CD14-positive monocyte (primary cell): ENCODE data around the gene CUBN. TPM values are rescaled to one million over a fixed set of nuclear protein-coding genes. Genes with fewer than 3 reads are reported as not detected.

Experiments used
- DNase-seq, 3 donors: peaks; one replicate each; pipeline ENCODE4 v3.0.0-alpha.2; 2011 to 2022
- H2AFZ ChIP-seq: 2 replicates; pipeline ENCODE4 v1.6.0; 2012; ENCODE audit warnings: mild to moderate bottlenecking, low read depth, low read length, inconsistent platforms; ENCODE audit not compliant: insufficient read depth, poor library complexity, severe bottlenecking
- H3K27ac ChIP-seq, 2 donors: 1 replicate in 1 of 2; 2 replicates in 1 of 2; pipeline ENCODE4 v1.5.1; 2012 to 2013; ENCODE audit warnings: low read length in 2 of 2, control low read depth in 1 of 2, inconsistent platforms in 1 of 2, low read depth in 1 of 2, mild to moderate bottlenecking in 1 of 2
- H3K27me3 ChIP-seq, 2 donors: one replicate each; pipeline versions ENCODE4 v1.6.0 to v1.6.1; 2011 to 2013; ENCODE audit warnings: low read length in 2 of 2; ENCODE audit not compliant: control insufficient read depth in 2 of 2, insufficient read depth in 2 of 2
- H3K36me3 ChIP-seq, 2 donors: replicated peaks in 1 of 2; 1 replicate in 1 of 2; 2 replicates in 1 of 2; pipeline versions ENCODE4 v1.5.1 to v1.6.1; 2012 to 2013; ENCODE audit warnings: low read length in 2 of 2, control low read depth in 1 of 2, inconsistent platforms in 1 of 2, mild to moderate bottlenecking in 1 of 2; ENCODE audit not compliant: insufficient read depth in 2 of 2, control insufficient read depth in 1 of 2
- H3K4me1 ChIP-seq, 2 donors: 1 replicate in 1 of 2; 2 replicates in 1 of 2; pipeline versions ENCODE4 v1.5.1 to v1.6.1; 2012 to 2013; ENCODE audit warnings: low read length in 2 of 2, control low read depth in 1 of 2, inconsistent platforms in 1 of 2, mild to moderate bottlenecking in 1 of 2, moderate library complexity in 1 of 2; ENCODE audit not compliant: insufficient read depth in 2 of 2, control insufficient read depth in 1 of 2
- H3K4me2 ChIP-seq: replicated peaks from 2 replicates; pipeline ENCODE3; 2012; ENCODE audit warnings: low read length, moderate library complexity, mild to moderate bottlenecking; ENCODE audit not compliant: poor library complexity, severe bottlenecking; ENCODE audit errors: extremely low read depth
- H3K4me3 ChIP-seq, 3 experiments: fragments of 200-600 bp in 1 of 3; sonication (generic) in 1 of 3; replicated peaks in 1 of 3; 1 replicate in 2 of 3; 2 replicates in 1 of 3; pipeline ENCODE4 v1.5.1; 2011 to 2013; ENCODE audit warnings: low read length in 3 of 3, mild to moderate bottlenecking in 3 of 3, control low read depth in 2 of 3, low read depth in 2 of 3, inconsistent platforms in 1 of 3, moderate library complexity in 1 of 3
- H3K79me2 ChIP-seq: 2 replicates; pipeline ENCODE4 v1.6.0; 2012; ENCODE audit warnings: mild to moderate bottlenecking, control low read depth, inconsistent platforms, low read length, moderate library complexity; ENCODE audit not compliant: insufficient read depth
- H3K9ac ChIP-seq: 2 replicates; pipeline ENCODE4 v1.6.0; 2017; ENCODE audit warnings: low read length, mild to moderate bottlenecking; ENCODE audit not compliant: insufficient read depth, poor library complexity, severe bottlenecking
- H3K9me3 ChIP-seq, 2 donors: replicated peaks in 1 of 2; 1 replicate in 1 of 2; 2 replicates in 1 of 2; pipeline versions ENCODE4 v1.5.1 to v1.6.1; 2012 to 2013; ENCODE audit warnings: low read length in 2 of 2, control low read depth in 1 of 2; ENCODE audit not compliant: control insufficient read depth in 1 of 2, insufficient read depth in 1 of 2
- H4K20me1 ChIP-seq: 2 replicates; pipeline ENCODE4 v1.6.0; 2012; ENCODE audit warnings: mild to moderate bottlenecking, low read length, control low read depth, moderate library complexity; ENCODE audit not compliant: insufficient read depth
- H3K27ac Mint-ChIP-seq, 7 donors: one replicate each; pipeline ENCODE4 v1.8.0; 2020; ENCODE audit warnings: mild to moderate bottlenecking in 7 of 7, mixed read lengths in 7 of 7, moderate library complexity in 6 of 7, inconsistent platforms in 2 of 7
- H3K27me3 Mint-ChIP-seq, 3 donors: one replicate each; pipeline ENCODE4 v1.8.0; 2021 to 2022; ENCODE audit warnings: low read depth in 3 of 3, mild to moderate bottlenecking in 3 of 3, mixed read lengths in 3 of 3, moderate library complexity in 3 of 3, inconsistent platforms in 1 of 3
- H3K36me3 Mint-ChIP-seq, 2 donors: one replicate each; pipeline ENCODE4 v1.8.0; 2020; ENCODE audit warnings: mixed read lengths in 2 of 2, inconsistent platforms in 1 of 2, mild to moderate bottlenecking in 1 of 2
- H3K4me1 Mint-ChIP-seq: one replicate; pipeline ENCODE4 v1.8.0; 2020; ENCODE audit warnings: mild to moderate bottlenecking, mixed read lengths
- H3K4me3 Mint-ChIP-seq, 2 donors: one replicate each; pipeline ENCODE4 v1.8.0; 2020; ENCODE audit warnings: mild to moderate bottlenecking in 2 of 2, mixed read lengths in 2 of 2, moderate library complexity in 1 of 2
- H3K9me3 Mint-ChIP-seq, 7 donors: one replicate each; pipeline ENCODE4 v1.8.0; 2020 to 2022; ENCODE audit warnings: mixed read lengths in 7 of 7, mild to moderate bottlenecking in 6 of 7, moderate library complexity in 6 of 7, inconsistent platforms in 2 of 7
- whole genome bisulfite sequencing: methylation state at CpG from one replicate; pipeline ENCODE4 v1.1.5; 2013; ENCODE audit warnings: missing lambda C conversion rate; ENCODE audit not compliant: insufficient coverage; 5-methylcytosine and 5-hydroxymethylcytosine counted together
- intact Hi-C, 2 donors: fragments of 100-400 bp; cut with micrococcal nuclease; formaldehyde crosslinking; loops; one replicate each; pipeline versions ENCODE4 v1.15.0 to v1.15.1; 2023
- polyA plus RNA-seq, 3 donors: library from polyadenylated mRNA; depleted of rRNA in 1 of 3; unstranded in 2 of 3; stranded (reverse) in 1 of 3; fragments of 300-500 nt in 2 of 3; fragments of >200 nt in 1 of 3; fragmentation: Illumina TruSeq in 2 of 3; gene quantifications; 1 replicate in 2 of 3; 2 replicates in 1 of 3; pipeline ENCODE4 v1.2.3, GENCODE V29; 2012 to 2021
- TF ChIP-seq, protein P1 (sequence below): fragments of 200-600 bp; IDR thresholded peaks from one replicate; pipeline ENCODE4 v1.8.0; 2022; ENCODE audit warnings: antibody characterized with exemption, mild to moderate bottlenecking

CUBN gene
- polyA plus RNA-seq, 3 donors = 0.95 TPM; not detected in 2

DNA sequence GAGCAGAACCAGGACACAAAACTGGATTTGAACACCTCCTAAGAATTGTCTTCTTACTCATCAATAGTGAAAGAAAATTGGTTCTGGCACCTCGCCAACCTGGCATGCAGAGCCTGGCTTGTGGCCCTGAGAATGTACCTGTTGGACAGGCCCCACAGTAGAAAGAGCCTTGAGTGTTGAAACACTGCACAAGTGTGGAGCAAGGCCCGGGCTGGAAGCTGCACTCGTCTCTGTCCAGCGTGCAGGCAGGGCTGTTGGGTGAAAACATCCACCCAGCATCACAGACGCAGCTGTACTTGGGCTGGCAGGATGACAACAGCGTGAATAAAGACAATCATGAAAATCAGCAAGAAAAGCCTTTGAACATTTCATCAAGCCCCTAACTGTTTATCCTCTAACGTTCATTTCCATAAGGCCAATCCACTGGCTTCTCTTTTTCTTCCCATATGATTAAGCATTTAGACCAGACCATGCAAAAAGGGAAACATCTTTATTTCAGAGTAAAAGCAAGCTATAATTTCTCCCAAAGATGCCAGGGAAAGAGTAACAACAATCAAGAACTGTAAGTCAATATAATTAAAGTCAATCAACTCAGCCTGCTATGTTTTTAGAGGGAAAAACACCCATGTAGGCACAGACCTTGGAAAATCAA lies 15.6 kb downstream of the CUBN start:
- 83% methylated on average over 6 of the region's 7 CpGs for WGBS
- no peaks in the 10 kb centered on the region for H3K36me3 ChIP-seq
- no peaks in the 10 kb centered on the region for H3K79me2 ChIP-seq
- H3K27me3 ChIP-seq = no peaks in the 10 kb centered on the region
- Mint-ChIP-seq H3K27me3 (no peaks in the 10 kb centered on the region), H3K27ac (peak overlapping the region in 1 of 7 donors; percentile 64), H3K4me3 (no peak overlapping the region), H3K36me3 (no peaks in the 10 kb centered on the region), H3K9me3 (no peaks in the 10 kb centered on the region), H3K4me1 (peaks cover 6% of the 10 kb centered on the region)
- H3K9ac ChIP-seq = no peak overlapping the region
- intact Hi-C loops = no loop called here
- H2AFZ ChIP-seq = no peak overlapping the region
- no peak overlapping the region for H3K4me2 ChIP-seq
- no peak for DNase-seq
- TF ChIP-seq, protein P1, sequence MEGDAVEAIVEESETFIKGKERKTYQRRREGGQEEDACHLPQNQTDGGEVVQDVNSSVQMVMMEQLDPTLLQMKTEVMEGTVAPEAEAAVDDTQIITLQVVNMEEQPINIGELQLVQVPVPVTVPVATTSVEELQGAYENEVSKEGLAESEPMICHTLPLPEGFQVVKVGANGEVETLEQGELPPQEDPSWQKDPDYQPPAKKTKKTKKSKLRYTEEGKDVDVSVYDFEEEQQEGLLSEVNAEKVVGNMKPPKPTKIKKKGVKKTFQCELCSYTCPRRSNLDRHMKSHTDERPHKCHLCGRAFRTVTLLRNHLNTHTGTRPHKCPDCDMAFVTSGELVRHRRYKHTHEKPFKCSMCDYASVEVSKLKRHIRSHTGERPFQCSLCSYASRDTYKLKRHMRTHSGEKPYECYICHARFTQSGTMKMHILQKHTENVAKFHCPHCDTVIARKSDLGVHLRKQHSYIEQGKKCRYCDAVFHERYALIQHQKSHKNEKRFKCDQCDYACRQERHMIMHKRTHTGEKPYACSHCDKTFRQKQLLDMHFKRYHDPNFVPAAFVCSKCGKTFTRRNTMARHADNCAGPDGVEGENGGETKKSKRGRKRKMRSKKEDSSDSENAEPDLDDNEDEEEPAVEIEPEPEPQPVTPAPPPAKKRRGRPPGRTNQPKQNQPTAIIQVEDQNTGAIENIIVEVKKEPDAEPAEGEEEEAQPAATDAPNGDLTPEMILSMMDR = no peak
- H3K4me1 ChIP-seq = no peaks in the 10 kb centered on the region
- H4K20me1 ChIP-seq = no peaks in the 10 kb centered on the region
- H3K27ac ChIP-seq = no peak overlapping the region
- H3K4me3 ChIP-seq = no peak overlapping the region
- no peaks in the 10 kb centered on the region for H3K9me3 ChIP-seq

DNA sequence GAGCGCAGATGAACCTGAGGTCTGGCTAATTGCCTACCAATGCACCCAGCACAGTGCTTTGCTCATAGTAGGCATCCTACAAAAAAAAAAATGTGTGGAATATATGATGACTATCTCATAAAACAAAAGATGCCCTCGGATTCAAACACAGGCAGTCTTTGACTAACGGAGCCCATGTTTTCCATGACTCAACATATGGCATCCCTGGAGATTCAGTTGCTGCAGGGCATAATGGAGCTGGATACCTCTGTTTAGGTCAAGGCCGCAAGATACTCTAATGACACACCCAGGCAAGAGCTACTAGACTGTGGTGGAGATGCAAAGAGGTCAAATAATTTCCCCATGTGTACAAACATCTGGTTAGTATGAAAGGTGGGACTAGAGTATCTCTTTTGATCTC lies 16.3 kb downstream of the CUBN start:
- H3K36me3 ChIP-seq = no peaks in the 10 kb centered on the region
- Mint-ChIP-seq H3K4me3 (no peak overlapping the region), H3K27me3 (no peaks in the 10 kb centered on the region), H3K4me1 (peaks cover 6% of the 10 kb centered on the region), H3K27ac (no peak overlapping the region), H3K36me3 (no peaks in the 10 kb centered on the region), H3K9me3 (no peaks in the 10 kb centered on the region)
- no peak overlapping the region for H3K9ac ChIP-seq
- no peaks in the 10 kb centered on the region for H4K20me1 ChIP-seq
- no peaks in the 10 kb centered on the region for H3K4me1 ChIP-seq
- no CpG with 5 or more reads among the region's 4 CpGs for WGBS
- no peak for DNase-seq
- H3K27ac ChIP-seq = no peak overlapping the region
- intact Hi-C loops = no loop called here
- TF ChIP-seq, protein P1 = no peak
- H3K4me3 ChIP-seq = no peak overlapping the region
- no peaks in the 10 kb centered on the region for H3K27me3 ChIP-seq
- H2AFZ ChIP-seq = no peak overlapping the region
- no peaks in the 10 kb centered on the region for H3K9me3 ChIP-seq
- no peak overlapping the region for H3K4me2 ChIP-seq
- no peaks in the 10 kb centered on the region for H3K79me2 ChIP-seq
